ENCODE data around the gene MXD3.

MXD3 gene

GRCh38 chr5:177330991-177331842 is 19.5 kb upstream of the MXD3 start:
- H3K4me3 ChIP-seq (ENCODE audit: low read depth, low read length): no peak overlapping the region
- no peak for DNase-seq (ENCODE audit: low read depth)
- TF ChIP-seq, protein P1, sequence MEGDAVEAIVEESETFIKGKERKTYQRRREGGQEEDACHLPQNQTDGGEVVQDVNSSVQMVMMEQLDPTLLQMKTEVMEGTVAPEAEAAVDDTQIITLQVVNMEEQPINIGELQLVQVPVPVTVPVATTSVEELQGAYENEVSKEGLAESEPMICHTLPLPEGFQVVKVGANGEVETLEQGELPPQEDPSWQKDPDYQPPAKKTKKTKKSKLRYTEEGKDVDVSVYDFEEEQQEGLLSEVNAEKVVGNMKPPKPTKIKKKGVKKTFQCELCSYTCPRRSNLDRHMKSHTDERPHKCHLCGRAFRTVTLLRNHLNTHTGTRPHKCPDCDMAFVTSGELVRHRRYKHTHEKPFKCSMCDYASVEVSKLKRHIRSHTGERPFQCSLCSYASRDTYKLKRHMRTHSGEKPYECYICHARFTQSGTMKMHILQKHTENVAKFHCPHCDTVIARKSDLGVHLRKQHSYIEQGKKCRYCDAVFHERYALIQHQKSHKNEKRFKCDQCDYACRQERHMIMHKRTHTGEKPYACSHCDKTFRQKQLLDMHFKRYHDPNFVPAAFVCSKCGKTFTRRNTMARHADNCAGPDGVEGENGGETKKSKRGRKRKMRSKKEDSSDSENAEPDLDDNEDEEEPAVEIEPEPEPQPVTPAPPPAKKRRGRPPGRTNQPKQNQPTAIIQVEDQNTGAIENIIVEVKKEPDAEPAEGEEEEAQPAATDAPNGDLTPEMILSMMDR (IDR thresholded peaks at IDR 0.05; ENCODE audit: low read depth, low read length, missing control alignments): no peak

DNA sequence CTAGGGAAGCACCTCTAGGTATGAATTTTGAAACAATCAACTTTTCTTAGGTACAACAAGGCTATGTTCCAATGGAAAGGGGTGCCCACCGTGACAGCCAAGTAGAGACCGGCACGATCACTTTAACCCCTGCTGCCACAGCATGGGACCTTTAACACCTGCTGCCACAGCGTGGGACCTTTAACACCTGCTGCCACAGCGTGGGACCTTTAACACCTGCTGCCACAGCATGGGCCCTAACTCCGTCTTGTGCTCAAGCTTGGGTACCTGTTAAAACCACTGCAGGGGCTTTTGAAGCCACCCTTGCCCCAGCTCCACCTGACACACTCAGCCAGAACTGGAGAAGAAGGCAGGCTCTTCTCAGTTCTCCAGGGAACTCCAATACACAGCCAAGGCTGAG is 18.2 kb upstream of the MXD3 start:
- DNase-seq (ENCODE audit: low read depth): no peak
- no peak overlapping the region for H3K4me3 ChIP-seq (ENCODE audit: low read depth, low read length)
- TF ChIP-seq, protein P1 (IDR thresholded peaks at IDR 0.05; ENCODE audit: low read depth, low read length, missing control alignments): no peak

DNA sequence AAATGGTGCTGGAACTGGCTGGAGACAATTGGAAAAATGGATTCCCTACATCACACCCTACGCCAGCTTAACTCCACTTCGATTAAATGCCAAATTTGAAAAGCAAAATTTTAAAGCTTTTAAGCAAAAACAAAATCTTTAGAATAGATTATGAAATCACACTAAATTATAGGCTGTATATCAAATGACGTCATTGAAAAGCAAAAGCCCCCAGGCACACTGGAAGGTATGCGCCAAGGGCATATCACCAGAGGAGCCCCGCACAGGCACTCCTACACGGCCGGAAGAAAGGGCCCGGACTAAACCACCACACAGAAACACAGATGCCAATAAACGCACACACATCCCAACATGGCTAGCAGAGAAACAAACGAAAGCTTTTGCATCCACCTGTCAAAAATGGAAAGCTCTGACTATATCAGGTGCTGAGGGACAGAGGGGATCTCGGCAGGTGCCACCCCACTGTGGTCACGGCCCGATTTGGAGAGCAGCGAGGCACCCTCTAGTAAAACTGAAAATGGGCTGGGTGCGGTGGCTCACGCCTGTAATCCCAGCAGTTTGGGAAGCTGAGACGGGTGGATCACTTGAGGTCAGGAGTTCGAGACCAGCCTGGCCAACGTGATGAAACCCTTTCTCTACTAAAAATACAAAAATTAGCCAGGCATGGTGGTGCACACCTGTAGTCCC is 17.0 kb upstream of the MXD3 start:
- no peak for DNase-seq (ENCODE audit: low read depth)
- TF ChIP-seq, protein P1 (IDR thresholded peaks at IDR 0.05; ENCODE audit: low read depth, low read length, missing control alignments): no peak
- H3K4me3 ChIP-seq (ENCODE audit: low read depth, low read length): no peak overlapping the region

DNA sequence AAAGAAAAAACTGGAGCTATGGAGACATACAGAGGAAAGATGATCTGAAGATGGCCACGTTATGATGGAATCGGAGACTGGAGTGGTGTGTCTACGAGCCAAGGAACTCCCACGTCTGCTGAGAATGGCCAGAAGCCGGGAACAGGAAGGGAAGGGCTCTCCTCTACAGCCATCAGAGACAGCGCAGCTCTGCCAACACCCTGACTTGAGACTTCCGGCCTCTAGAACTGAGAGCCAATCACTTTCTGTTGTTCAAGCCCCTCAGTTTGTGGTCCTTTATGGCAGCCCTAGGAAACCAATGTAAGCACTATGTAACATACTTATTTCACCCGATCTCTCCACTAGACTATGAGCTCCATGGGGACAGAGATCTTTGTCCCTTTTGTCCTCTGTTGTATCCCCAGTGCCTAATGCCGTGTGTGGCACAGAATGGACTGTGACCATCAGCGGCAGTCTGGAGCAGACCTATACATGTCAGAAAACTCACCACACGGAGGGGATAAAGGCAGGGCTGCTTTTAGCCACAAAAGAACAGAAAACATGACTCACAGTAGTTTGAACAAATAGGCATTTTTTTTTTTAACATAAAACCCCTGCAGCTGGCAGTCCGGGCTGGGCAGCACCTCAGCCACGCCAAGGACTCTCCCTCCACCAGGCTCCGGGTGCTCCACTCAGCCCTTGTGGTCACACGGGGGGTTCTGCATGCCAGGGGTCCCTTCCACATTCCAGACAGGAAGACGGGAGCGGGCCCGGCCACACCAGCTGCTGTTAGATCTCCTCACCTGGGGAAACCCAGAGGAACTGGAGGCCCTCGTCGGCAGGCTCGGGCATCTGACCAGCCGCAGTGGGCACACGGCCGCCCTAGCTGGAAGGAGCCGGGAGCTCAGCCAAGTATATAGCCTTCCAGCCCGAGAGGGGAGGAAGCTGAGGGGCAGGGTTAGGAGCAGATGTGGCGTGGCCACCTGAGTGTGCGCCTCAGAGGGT is 16.1 kb upstream of the MXD3 start:
- TF ChIP-seq, protein P1 (IDR thresholded peaks at IDR 0.05; ENCODE audit: low read depth, low read length, missing control alignments): no peak
- DNase-seq (ENCODE audit: low read depth): no peak
- H3K4me3 ChIP-seq (ENCODE audit: low read depth, low read length): no peak overlapping the region

- H3K4me3 ChIP-seq (ENCODE audit: low read depth, low read length): no peak overlapping the region
- TF ChIP-seq, protein P1 (IDR thresholded peaks at IDR 0.05; ENCODE audit: low read depth, low read length, missing control alignments): no peak
- DNase-seq (ENCODE audit: low read depth): no peak
Observed at GRCh38 chr5:177325868-177326381, 14.2 kb upstream of the MXD3 start.

GRCh38 chr5:177320879-177321278 is 9.2 kb upstream of the MXD3 start:
- TF ChIP-seq, protein P1 (IDR thresholded peaks at IDR 0.05; ENCODE audit: low read depth, low read length, missing control alignments): no peak
- no peak overlapping the region for H3K4me3 ChIP-seq (ENCODE audit: low read depth, low read length)
- no peak for DNase-seq (ENCODE audit: low read depth)
